Spleen (tissue), 7 donors: ENCODE measurements around the gene FEM1B.

Source experiments
- POLR2A ChIP-seq, 3 donors: fragments of 450-650 bp; IDR thresholded peaks; one replicate each; pipeline ENCODE4 v1.5.1; 2017; ENCODE audit warnings: antibody characterized with exemption in 3 of 3, mild to moderate bottlenecking in 1 of 3
- TF ChIP-seq, protein P1 (sequence below), 11 experiments: fragments of 200-600 bp in 7 of 11; fragments of 450-650 bp in 4 of 11; sonication (generic) in 4 of 11; IDR thresholded peaks in 8 of 11; conservative IDR thresholded peaks in 3 of 11; 1 replicate in 7 of 11; 2 replicates in 4 of 11; pipeline versions ENCODE4 v1.4.0 to v1.8.0; 2016 to 2021; ENCODE audit warnings: antibody characterized with exemption in 11 of 11, inconsistent platforms in 4 of 11, mild to moderate bottlenecking in 1 of 11
- donor health status: DM: no; HTN: no; CAD: no; lungs with moderate emphysema.
- donor health status: DM: no; HTN: no; CAD: no.
- donor health status: DM: no; HTN: no; CAD: no.

DNA sequence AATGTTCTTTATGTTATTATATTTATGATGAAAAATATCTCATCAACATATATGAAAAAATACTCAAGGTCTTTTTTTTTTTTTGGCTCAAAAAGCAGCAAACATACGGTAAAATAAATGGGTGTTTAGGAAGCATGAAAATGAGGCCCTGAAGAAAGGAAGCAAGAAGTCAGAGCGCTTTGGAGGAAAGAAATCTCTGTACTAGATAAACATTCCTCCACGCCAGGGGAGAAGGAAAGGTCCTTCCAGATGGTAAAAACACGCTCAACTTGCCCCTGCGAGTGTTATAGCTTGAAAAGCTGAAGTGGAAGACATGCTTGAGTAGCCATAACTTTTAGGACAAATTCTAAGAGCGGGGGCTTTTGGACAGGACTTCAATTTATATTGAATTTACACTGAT lies 52.9 kb downstream of the FEM1B start:
- TF ChIP-seq, protein P1, sequence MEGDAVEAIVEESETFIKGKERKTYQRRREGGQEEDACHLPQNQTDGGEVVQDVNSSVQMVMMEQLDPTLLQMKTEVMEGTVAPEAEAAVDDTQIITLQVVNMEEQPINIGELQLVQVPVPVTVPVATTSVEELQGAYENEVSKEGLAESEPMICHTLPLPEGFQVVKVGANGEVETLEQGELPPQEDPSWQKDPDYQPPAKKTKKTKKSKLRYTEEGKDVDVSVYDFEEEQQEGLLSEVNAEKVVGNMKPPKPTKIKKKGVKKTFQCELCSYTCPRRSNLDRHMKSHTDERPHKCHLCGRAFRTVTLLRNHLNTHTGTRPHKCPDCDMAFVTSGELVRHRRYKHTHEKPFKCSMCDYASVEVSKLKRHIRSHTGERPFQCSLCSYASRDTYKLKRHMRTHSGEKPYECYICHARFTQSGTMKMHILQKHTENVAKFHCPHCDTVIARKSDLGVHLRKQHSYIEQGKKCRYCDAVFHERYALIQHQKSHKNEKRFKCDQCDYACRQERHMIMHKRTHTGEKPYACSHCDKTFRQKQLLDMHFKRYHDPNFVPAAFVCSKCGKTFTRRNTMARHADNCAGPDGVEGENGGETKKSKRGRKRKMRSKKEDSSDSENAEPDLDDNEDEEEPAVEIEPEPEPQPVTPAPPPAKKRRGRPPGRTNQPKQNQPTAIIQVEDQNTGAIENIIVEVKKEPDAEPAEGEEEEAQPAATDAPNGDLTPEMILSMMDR (IDR thresholded peaks at IDR 0.05 in 8 of 11, conservative IDR thresholded peaks at IDR 0.05 in 3 of 11) = no peak
- no peak for TF ChIP-seq POLR2A (IDR thresholded peaks at IDR 0.05)
